Left cardiac atrium (tissue), 4 donors: ENCODE measurements around the gene TAOK3. TPM values are rescaled to one million over a fixed set of nuclear protein-coding genes. Genes with fewer than 3 reads are reported as not detected.

Source experiments
- ATAC-seq, 2 donors: fragments of 200-7000 bp; cut with Tn5 transposase; one replicate each; pipeline ENCODE4 v1.9.1; 2020; ENCODE audit warnings: mild to moderate bottlenecking in 2 of 2, moderate library complexity in 2 of 2
- DNase-seq: peaks from one replicate; pipeline ENCODE4 v3.0.0-alpha.2; 2020
- intact Hi-C, 2 donors: fragments of 100-400 bp; cut with DNase I; formaldehyde crosslinking; loops; one replicate each; pipeline versions ENCODE4 v1.14.1 to v1.15.1; 2022 to 2023
- total RNA-seq, 2 donors: library from RNA; stranded (reverse); fragmentation: NEBNext Ultra II Directional; extraction: Animal tissue kit (Norgen Biotek cat#: 25700); gene quantifications; one replicate each; pipeline ENCODE4 v1.2.1, GENCODE V29; 2021
- donor health status: DM: no; HTN: yes; CAD: no.
- donor health status: DM: no; HTN: yes; CAD: no; lungs with severe emphysema.
- donor health status: DM: yes; HTN: yes; CAD: no.
- donor health status: Dilated cardiomyopathy.

The TAOK3 gene
- total RNA-seq, 2 donors from 2014 or later: 15.0 to 23.1 TPM

- ATAC-seq: peak; percentile 37 to 45
- peak; percentile 91 for DNase-seq
- intact Hi-C loops: loop anchor here in 1 of 2 donors (1.0 to 10.0 kb wide), 3 partner anchors 194 to 502 kb away; no protein-coding TSS in a partner anchor
Measured at GRCh38 chr12:118376089-118377020, 3.6 kb upstream of the TAOK3 start, which contains the start of gene SUDS3. Gene SUDS3, plus strand, starts transcription at chr12:118376555. Its CDS starts 137 bp downstream, at chr12:118376692.

- intact Hi-C loops: loop anchor here in 1 of 2 donors (10.0 kb wide), 1 partner anchor 501 kb away; no protein-coding TSS in a partner anchor
- ATAC-seq (no peak), DNase-seq (no peak)
Measured at GRCh38 chr12:118375348-118375747, 2.6 kb upstream of the TAOK3 start.

- intact Hi-C loops: loop anchor here in 1 of 2 donors (10.0 kb wide), 1 partner anchor 500 kb away; no protein-coding TSS in a partner anchor
- ATAC-seq (no peak), DNase-seq (no peak)
Measured at GRCh38 chr12:118374909-118375308, 2.2 kb upstream of the TAOK3 start.

GRCh38 chr12:118374126-118374725 lies 1.5 kb upstream of the TAOK3 start:
- DNase-seq (no peak), ATAC-seq (no peak)
- intact Hi-C loops: loop anchor here in 1 of 2 donors (10.0 kb wide), 1 partner anchor 499 kb away; no protein-coding TSS in a partner anchor

GRCh38 chr12:118373616-118374015 lies 909 bp upstream of the TAOK3 start:
- ATAC-seq (no peak), DNase-seq (no peak)
- intact Hi-C loops: loop anchor here in 1 of 2 donors (10.0 kb wide), 1 partner anchor 499 kb away; no protein-coding TSS in a partner anchor

GRCh38 chr12:118371321-118372282 lies 1.1 kb downstream of the TAOK3 start:
- intact Hi-C loops: loop anchor here in 1 of 2 donors (10.0 kb wide), 1 partner anchor 497 kb away; no protein-coding TSS in a partner anchor
- DNase-seq: peak; percentile 33
- no peak for ATAC-seq

GRCh38 chr12:118370601-118371000 lies 2.1 kb downstream of the TAOK3 start:
- intact Hi-C loops: loop anchor here in 1 of 2 donors (10.0 kb wide), 1 partner anchor 496 kb away; no protein-coding TSS in a partner anchor
- ATAC-seq (no peak), DNase-seq (no peak)

GRCh38 chr12:118368821-118369220 lies 3.9 kb downstream of the TAOK3 start:
- DNase-seq: no peak
- no peak for ATAC-seq
- intact Hi-C loops: no loop called here

GRCh38 chr12:118361889-118362288 lies 10.8 kb downstream of the TAOK3 start:
- ATAC-seq: no peak
- DNase-seq: no peak
- intact Hi-C loops: no loop called here

GRCh38 chr12:118361092-118361404 lies 11.7 kb downstream of the TAOK3 start:
- ATAC-seq: no peak
- intact Hi-C loops: no loop called here

GRCh38 chr12:118359541-118359915 lies 13.2 kb downstream of the TAOK3 start:
- intact Hi-C loops: no loop called here
- ATAC-seq (no peak), DNase-seq (no peak)

More at GRCh38 chr12:118361092-118361404, 11.7 kb downstream of the TAOK3 start:
- no peak for DNase-seq

GRCh38 chr12:118358612-118359540 lies 13.8 kb downstream of the TAOK3 start:
- ATAC-seq: no peak
- no peak for DNase-seq
- intact Hi-C loops: no loop called here

GRCh38 chr12:118358008-118358359 lies 14.7 kb downstream of the TAOK3 start:
- intact Hi-C loops: no loop called here
- DNase-seq (no peak), ATAC-seq (no peak)

GRCh38 chr12:118357257-118358007 lies 15.3 kb downstream of the TAOK3 start:
- DNase-seq (no peak), ATAC-seq (peak; percentile 70 to 84)
- intact Hi-C loops: no loop called here

- intact Hi-C loops: no loop called here
- ATAC-seq: peak in 1 of 2 donors; percentile 80
- no peak for DNase-seq
Measured at GRCh38 chr12:118356809-118357256, 15.9 kb downstream of the TAOK3 start.

GRCh38 chr12:118355843-118356242 lies 16.9 kb downstream of the TAOK3 start:
- ATAC-seq (no peak), DNase-seq (no peak)
- intact Hi-C loops: no loop called here

GRCh38 chr12:118354903-118355302 lies 17.8 kb downstream of the TAOK3 start:
- DNase-seq (no peak), ATAC-seq (no peak)
- intact Hi-C loops: no loop called here
